Measurements from ENCODE around the gene NBPF8. TPM values are rescaled to one million over a fixed set of nuclear protein-coding genes. Genes with fewer than 3 reads are reported as not detected.
"Not testable (repeated sequence)": the region's sequence is repeated elsewhere in the genome, so short reads cannot be mapped to it uniquely, and the experiment has no call there.

NBPF8 gene
- total RNA-seq, 1 donor from 2014 or later, result 6.3 TPM

DNA sequence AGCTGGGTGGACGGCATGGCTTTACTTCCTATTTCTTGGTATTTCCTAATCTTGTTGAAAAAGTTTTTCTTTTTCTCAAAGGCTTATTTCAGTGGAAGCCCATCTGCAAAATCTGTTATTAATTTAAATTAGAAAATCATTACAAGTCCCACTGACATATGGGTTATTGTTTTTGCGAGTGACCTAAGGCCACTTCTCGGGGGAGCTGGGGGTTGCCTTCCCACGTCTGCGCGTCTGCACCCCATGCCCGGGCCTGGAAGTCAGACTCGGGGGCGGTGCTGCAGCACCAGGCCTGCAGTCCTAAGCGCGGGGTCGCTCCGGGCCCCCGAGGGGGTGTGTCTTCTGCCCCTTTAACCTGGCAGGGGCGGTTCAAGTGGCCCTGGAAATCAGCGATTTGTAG, 384 bp upstream of the NBPF8 start:
- H3K36me3 Mint-ChIP-seq; H3K79me2 ChIP-seq (ENCODE audit: low read depth); H3K9me3 ChIP-seq (ENCODE audit: low read depth); H3K27ac ChIP-seq; H3F3A ChIP-seq (ENCODE audit: low read depth); H3K9me3 Mint-ChIP-seq; H3K9ac ChIP-seq; H3K4me2 ChIP-seq; H3K27ac Mint-ChIP-seq; H3K36me3 ChIP-seq; H2AFZ ChIP-seq (replicated peaks); DNase-seq (ENCODE audit: low spot score); H3K27me3 Mint-ChIP-seq (ENCODE audit: insufficient read depth, low read depth); H3K4me3 Mint-ChIP-seq; H3K4me1 Mint-ChIP-seq; H4K20me1 ChIP-seq (ENCODE audit: low read depth); H3K4me1 ChIP-seq: not testable (repeated sequence)
- H3K4me3 ChIP-seq, result peak overlapping the region; percentile 43
- H3K27me3 ChIP-seq, result peaks cover 35% of the 10 kb centered on the region

DNA sequence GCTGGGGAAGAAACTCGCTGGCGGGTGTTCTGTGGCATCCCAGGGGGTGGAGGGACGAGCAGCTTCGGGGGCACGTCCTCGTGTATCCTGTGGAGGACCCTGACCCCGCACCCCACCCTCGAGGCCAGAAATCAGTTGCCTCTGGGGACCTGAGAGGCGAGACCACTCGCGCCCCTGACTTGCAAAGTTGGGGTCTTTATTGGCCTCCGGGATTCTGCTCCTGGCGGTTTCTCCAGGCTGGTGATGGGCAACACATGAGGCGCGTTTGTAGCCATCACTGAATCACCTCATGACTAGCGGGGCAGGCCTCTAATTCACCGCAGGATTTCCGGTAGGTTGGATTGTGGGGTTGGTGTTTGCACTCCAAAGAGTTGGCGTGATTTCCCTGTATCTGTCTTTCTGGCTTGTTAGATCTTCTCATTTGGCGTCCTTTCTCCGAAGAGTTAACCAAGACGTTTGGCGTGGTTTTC, 692 bp downstream of the NBPF8 start:
- H3K27ac ChIP-seq; H3K9me3 Mint-ChIP-seq; H3K27ac Mint-ChIP-seq; H3K9ac ChIP-seq; H3K4me1 ChIP-seq; H3K79me2 ChIP-seq (ENCODE audit: low read depth); H2AFZ ChIP-seq (replicated peaks); H3K36me3 ChIP-seq; H3K9me3 ChIP-seq (ENCODE audit: low read depth); H3F3A ChIP-seq (ENCODE audit: low read depth); H3K4me1 Mint-ChIP-seq; H4K20me1 ChIP-seq (ENCODE audit: low read depth); H3K27me3 Mint-ChIP-seq (ENCODE audit: insufficient read depth, low read depth); H3K36me3 Mint-ChIP-seq: not testable (repeated sequence)
- Histone ChIP-seq H3K4me3 (peak overlapping the region; percentile 43), H3K4me2 (peak overlapping the region; percentile 71), H3K27me3 (peaks cover 29% of the 10 kb centered on the region)
- TF ChIP-seq EZH2 (IDR thresholded peaks at IDR 0.05), result peak; percentile 36
- peak; percentile 2 for DNase-seq (ENCODE audit: low spot score)
- peak overlapping the region; percentile 88 for H3K4me3 Mint-ChIP-seq

DNA sequence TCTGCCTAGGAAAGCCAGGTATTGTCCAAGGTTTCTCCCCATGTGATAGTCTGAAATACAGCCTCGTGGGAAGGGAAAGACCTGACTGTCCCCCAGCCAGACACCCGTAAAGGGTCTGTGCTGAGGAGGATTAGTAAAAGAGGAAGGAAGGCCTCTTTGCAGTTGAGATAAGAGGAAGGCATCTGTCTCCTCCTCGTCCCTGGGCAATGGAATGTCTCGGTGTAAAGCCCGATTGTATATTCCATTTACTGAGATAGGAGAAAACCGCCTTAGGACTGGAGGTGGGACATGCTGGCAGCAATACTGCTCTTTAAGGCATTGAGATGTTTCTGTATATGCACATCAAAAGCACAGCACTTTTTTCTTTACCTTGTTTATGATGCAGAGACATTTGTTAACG, 10.2 kb downstream of the NBPF8 start:
- H3K27me3 Mint-ChIP-seq (ENCODE audit: insufficient read depth, low read depth); H3K4me1 Mint-ChIP-seq; H3K36me3 ChIP-seq; H3K9ac ChIP-seq; H3F3A ChIP-seq (ENCODE audit: low read depth); H3K36me3 Mint-ChIP-seq; H3K9me3 ChIP-seq (ENCODE audit: low read depth); H3K4me3 ChIP-seq; H3K79me2 ChIP-seq (ENCODE audit: low read depth); H3K4me3 Mint-ChIP-seq; H4K20me1 ChIP-seq (ENCODE audit: low read depth); H3K9me3 Mint-ChIP-seq; H2AFZ ChIP-seq (replicated peaks); DNase-seq (ENCODE audit: low spot score); H3K4me1 ChIP-seq; H3K27ac ChIP-seq; H3K27ac Mint-ChIP-seq: not testable (repeated sequence)
- H3K4me2 ChIP-seq, result peak overlapping the region; percentile 42
- peaks cover 44% of the 10 kb centered on the region for H3K27me3 ChIP-seq

DNA sequence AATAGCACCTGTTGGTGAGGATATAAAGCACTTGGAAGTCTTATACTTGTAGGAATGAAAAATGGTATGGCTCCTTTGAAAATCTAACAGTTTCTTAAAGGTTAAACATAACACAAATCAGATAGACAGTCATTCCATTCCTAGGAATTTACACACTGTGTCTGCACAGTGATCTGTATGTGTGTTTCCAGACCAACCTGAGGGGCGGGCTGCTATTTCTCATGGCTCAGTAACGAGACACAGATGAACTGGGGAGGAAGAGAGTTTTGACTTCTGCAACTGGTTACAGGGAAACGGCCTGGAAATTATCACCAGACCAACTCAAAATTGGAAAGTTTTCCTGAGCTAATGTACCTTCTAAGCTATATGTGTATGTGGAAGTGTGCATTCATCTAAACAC, 16.8 kb downstream of the NBPF8 start:
- H3K79me2 ChIP-seq (ENCODE audit: low read depth); H3K36me3 ChIP-seq; H3K27ac ChIP-seq; H3K9me3 ChIP-seq (ENCODE audit: low read depth); DNase-seq (ENCODE audit: low spot score); H3K4me2 ChIP-seq; H4K20me1 ChIP-seq (ENCODE audit: low read depth); H3F3A ChIP-seq (ENCODE audit: low read depth); H3K27me3 Mint-ChIP-seq (ENCODE audit: insufficient read depth, low read depth); H3K27ac Mint-ChIP-seq; H3K4me1 Mint-ChIP-seq; H3K9ac ChIP-seq; H3K36me3 Mint-ChIP-seq; H3K4me1 ChIP-seq; H3K4me3 Mint-ChIP-seq; H2AFZ ChIP-seq (replicated peaks); H3K9me3 Mint-ChIP-seq; H3K4me3 ChIP-seq: not testable (repeated sequence)
- peaks cover 18% of the 10 kb centered on the region for H3K27me3 ChIP-seq

DNA sequence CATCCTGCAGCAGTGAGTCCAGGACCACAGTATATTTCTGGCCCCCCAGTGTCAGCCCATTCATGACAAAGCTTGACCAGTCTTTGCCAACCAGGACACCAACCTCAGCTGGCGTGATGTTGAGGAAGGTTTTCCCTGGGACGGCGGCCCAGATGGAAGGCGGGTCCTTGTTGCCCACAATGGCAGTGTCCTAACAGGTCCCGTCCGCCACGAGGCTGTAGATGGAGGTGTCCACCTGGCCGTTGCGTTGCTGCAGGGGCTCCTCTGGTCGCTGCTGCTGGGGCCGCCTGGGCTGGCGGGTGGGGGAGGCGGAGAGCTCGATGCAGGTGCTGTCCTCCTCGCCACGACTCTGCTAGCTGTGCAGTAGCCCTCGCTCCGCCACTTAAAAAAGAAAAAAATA, 19.0 kb downstream of the NBPF8 start:
- H3K27ac ChIP-seq; H4K20me1 ChIP-seq (ENCODE audit: low read depth); H3K9me3 Mint-ChIP-seq; H3K9ac ChIP-seq; H3K27ac Mint-ChIP-seq; H3K4me2 ChIP-seq; DNase-seq (ENCODE audit: low spot score); H3K27me3 Mint-ChIP-seq (ENCODE audit: insufficient read depth, low read depth); H3K4me3 ChIP-seq; H3K36me3 ChIP-seq; H3K4me1 ChIP-seq; H3K9me3 ChIP-seq (ENCODE audit: low read depth); H3K27me3 ChIP-seq; H3K4me1 Mint-ChIP-seq; H3K36me3 Mint-ChIP-seq; H2AFZ ChIP-seq (replicated peaks); H3F3A ChIP-seq (ENCODE audit: low read depth); H3K79me2 ChIP-seq (ENCODE audit: low read depth); H3K4me3 Mint-ChIP-seq: not testable (repeated sequence)

DNA sequence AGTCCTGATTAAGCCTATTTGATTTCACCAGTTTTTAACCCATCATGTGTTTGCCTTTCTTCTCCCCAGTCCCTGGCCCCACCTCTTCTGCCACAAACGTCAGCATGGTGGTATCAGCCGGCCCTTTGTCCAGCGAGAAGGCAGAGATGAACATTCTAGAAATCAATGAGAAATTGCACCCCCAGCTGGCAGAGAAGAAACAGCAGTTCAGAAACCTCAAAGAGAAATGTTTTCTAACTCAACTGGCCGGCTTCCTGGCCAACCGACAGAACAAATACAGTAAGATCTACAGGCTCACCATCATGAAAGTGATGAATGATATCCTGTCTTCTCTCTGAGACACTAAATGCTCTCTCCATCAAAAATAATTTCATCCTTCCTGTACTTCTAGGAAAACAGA, 34.3 kb downstream of the NBPF8 start:
- not testable (repeated sequence) for H3K27me3 Mint-ChIP-seq (ENCODE audit: insufficient read depth, low read depth); H3K36me3 Mint-ChIP-seq; H3K4me3 ChIP-seq; H3K79me2 ChIP-seq (ENCODE audit: low read depth); H3K4me3 Mint-ChIP-seq; H3K27ac ChIP-seq; H3K36me3 ChIP-seq; H3K27ac Mint-ChIP-seq; H3K4me1 ChIP-seq; H3K9me3 Mint-ChIP-seq; H3K27me3 ChIP-seq; H3K9ac ChIP-seq; H3K9me3 ChIP-seq (ENCODE audit: low read depth); H4K20me1 ChIP-seq (ENCODE audit: low read depth); DNase-seq (ENCODE audit: low spot score); H3K4me1 Mint-ChIP-seq; H3K4me2 ChIP-seq; H2AFZ ChIP-seq (replicated peaks); H3F3A ChIP-seq (ENCODE audit: low read depth)
- TF ChIP-seq, protein P1, sequence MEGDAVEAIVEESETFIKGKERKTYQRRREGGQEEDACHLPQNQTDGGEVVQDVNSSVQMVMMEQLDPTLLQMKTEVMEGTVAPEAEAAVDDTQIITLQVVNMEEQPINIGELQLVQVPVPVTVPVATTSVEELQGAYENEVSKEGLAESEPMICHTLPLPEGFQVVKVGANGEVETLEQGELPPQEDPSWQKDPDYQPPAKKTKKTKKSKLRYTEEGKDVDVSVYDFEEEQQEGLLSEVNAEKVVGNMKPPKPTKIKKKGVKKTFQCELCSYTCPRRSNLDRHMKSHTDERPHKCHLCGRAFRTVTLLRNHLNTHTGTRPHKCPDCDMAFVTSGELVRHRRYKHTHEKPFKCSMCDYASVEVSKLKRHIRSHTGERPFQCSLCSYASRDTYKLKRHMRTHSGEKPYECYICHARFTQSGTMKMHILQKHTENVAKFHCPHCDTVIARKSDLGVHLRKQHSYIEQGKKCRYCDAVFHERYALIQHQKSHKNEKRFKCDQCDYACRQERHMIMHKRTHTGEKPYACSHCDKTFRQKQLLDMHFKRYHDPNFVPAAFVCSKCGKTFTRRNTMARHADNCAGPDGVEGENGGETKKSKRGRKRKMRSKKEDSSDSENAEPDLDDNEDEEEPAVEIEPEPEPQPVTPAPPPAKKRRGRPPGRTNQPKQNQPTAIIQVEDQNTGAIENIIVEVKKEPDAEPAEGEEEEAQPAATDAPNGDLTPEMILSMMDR (IDR thresholded peaks at IDR 0.05), result peak; percentile 27
